Activated CD4-positive, alpha-beta T cell treated with anti-CD3 and anti-CD28 coated beads for 36 hours (primary cell): ENCODE measurements around the gene UBE2H. TPM values are rescaled to one million over a fixed set of nuclear protein-coding genes. Genes with fewer than 3 reads are reported as not detected.
A peak's percentile ranks its signal among the peaks of the same experiment; 100 is the strongest.

ENCODE experiments used
- ATAC-seq: fragments of 200-7000 bp; cut with Tn5 transposase; one replicate; pipeline ENCODE4 v1.10.0; 2021; ENCODE audit warnings: mild to moderate bottlenecking, moderate library complexity
- CTCF ChIA-PET: fragments of 350-600 bp; sonication (Branson Sonifier 250); formaldehyde crosslinking; loops from one replicate; lab custom pipeline; 2021; ENCODE audit warnings: antibody characterized with exemption; lab: Charles Lee
- POLR2A ChIA-PET: fragments of 350-600 bp; sonication (Branson Sonifier 250); formaldehyde crosslinking; loops from one replicate; lab custom pipeline; 2021; ENCODE audit warnings: antibody characterized with exemption, inconsistent platforms; lab: Charles Lee
- DNase-seq: peaks from one replicate; pipeline ENCODE4 v3.0.0-alpha.2; 2020
- H3K27ac Mint-ChIP-seq: one replicate; pipeline ENCODE4 v1.8.0; 2021; ENCODE audit warnings: mixed read lengths
- H3K27me3 Mint-ChIP-seq: one replicate; pipeline ENCODE4 v1.8.0; 2021; ENCODE audit warnings: mixed read lengths
- H3K36me3 Mint-ChIP-seq: one replicate; pipeline ENCODE4 v1.8.0; 2021; ENCODE audit warnings: low read depth, mixed read lengths
- H3K4me1 Mint-ChIP-seq: one replicate; pipeline ENCODE4 v1.8.0; 2021; ENCODE audit warnings: mixed read lengths
- H3K4me3 Mint-ChIP-seq: one replicate; pipeline ENCODE4 v1.8.0; 2021; ENCODE audit warnings: mild to moderate bottlenecking, moderate library complexity, mixed read lengths
- H3K9me3 Mint-ChIP-seq: one replicate; pipeline ENCODE4 v1.8.0; 2021; ENCODE audit warnings: low read depth, mixed read lengths
- intact Hi-C, 2 experiments: fragments of 100-400 bp; cut with DNase I in 1 of 2; cut with micrococcal nuclease in 1 of 2; formaldehyde crosslinking; loops; one replicate each; pipeline versions ENCODE4 v1.14.2 to v1.15.1; 2022 to 2024; cut with DNase I, micrococcal nuclease
- total RNA-seq, 2 experiments: library from RNA; stranded (reverse); gene quantifications; one replicate each; pipeline ENCODE4 v1.2.3, GENCODE V29; 2021

The UBE2H gene
- total RNA-seq, 2 experiments from 2014 or later, result 25.6 to 40.7 TPM

GRCh38 chr7:129933627-129934026, 19.1 kb downstream of the UBE2H start:
- ChIA-PET CTCF (interaction anchor here (1.5 kb wide), 1 partner anchor 10 kb away, joined by 3 read pairs; no protein-coding TSS in a partner anchor), POLR2A (interaction anchor here (0.6 kb wide), 1 partner anchor 370 kb away, joined by 8 read pairs; no protein-coding TSS in a partner anchor)
- Mint-ChIP-seq H3K9me3 (no peaks in the 10 kb centered on the region), H3K36me3 (peaks cover 3% of the 10 kb centered on the region), H3K27ac (no peak overlapping the region), H3K4me3 (no peak overlapping the region), H3K27me3 (no peaks in the 10 kb centered on the region), H3K4me1 (no peaks in the 10 kb centered on the region)
- ATAC-seq (no peak), DNase-seq (no peak)
- intact Hi-C loops, result no loop called here

- no peak for DNase-seq
- Mint-ChIP-seq H3K9me3 (no peaks in the 10 kb centered on the region), H3K4me3 (no peak overlapping the region), H3K4me1 (peaks cover 24% of the 10 kb centered on the region), H3K36me3 (peaks cover 11% of the 10 kb centered on the region), H3K27me3 (no peaks in the 10 kb centered on the region), H3K27ac (peak overlapping the region; percentile 26)
- intact Hi-C loops, result no loop called here
- POLR2A ChIA-PET, result no interaction called here
- CTCF ChIA-PET, result no interaction called here
- peak; percentile 60 for ATAC-seq
Observed at GRCh38 chr7:129926618-129927017, 26.1 kb downstream of the UBE2H start.

GRCh38 chr7:129925416-129926002, 27.3 kb downstream of the UBE2H start:
- Mint-ChIP-seq H3K9me3 (no peaks in the 10 kb centered on the region), H3K4me3 (no peak overlapping the region), H3K4me1 (peaks cover 29% of the 10 kb centered on the region), H3K27ac (no peak overlapping the region), H3K27me3 (no peaks in the 10 kb centered on the region), H3K36me3 (peaks cover 11% of the 10 kb centered on the region)
- no peak for ATAC-seq
- CTCF ChIA-PET, result interaction anchor here (1.1 kb wide), 1 partner anchor 85 kb away, joined by 4 read pairs; no protein-coding TSS in a partner anchor
- intact Hi-C loops, result no loop called here
- POLR2A ChIA-PET, result interaction anchor here (0.7 kb wide), 2 partner anchors 49 to 105 kb away, joined by 3 to 6 read pairs; no protein-coding TSS in a partner anchor
- no peak for DNase-seq

GRCh38 chr7:129924602-129925001, 28.2 kb downstream of the UBE2H start:
- H3K9me3 Mint-ChIP-seq, result no peaks in the 10 kb centered on the region
- H3K27ac Mint-ChIP-seq, result no peak overlapping the region
- H3K4me1 Mint-ChIP-seq, result peaks cover 31% of the 10 kb centered on the region
- intact Hi-C loops, result no loop called here
- POLR2A ChIA-PET, result no interaction called here
- H3K36me3 Mint-ChIP-seq, result peaks cover 11% of the 10 kb centered on the region
- no peaks in the 10 kb centered on the region for H3K27me3 Mint-ChIP-seq
- DNase-seq (no peak), ATAC-seq (no peak)
- CTCF ChIA-PET, result interaction anchor here (1.1 kb wide), 1 partner anchor 86 kb away, joined by 4 read pairs; no protein-coding TSS in a partner anchor
- no peak overlapping the region for H3K4me3 Mint-ChIP-seq

GRCh38 chr7:129923709-129924108, 29.1 kb downstream of the UBE2H start:
- POLR2A ChIA-PET, result no interaction called here
- H3K36me3 Mint-ChIP-seq, result peaks cover 7% of the 10 kb centered on the region
- CTCF ChIA-PET, result interaction anchor here (0.5 to 1.4 kb wide), 2 partner anchors 9 to 798 kb away, joined by 3 read pairs; no protein-coding TSS in a partner anchor
- H3K9me3 Mint-ChIP-seq, result no peaks in the 10 kb centered on the region
- peaks cover 36% of the 10 kb centered on the region for H3K4me1 Mint-ChIP-seq
- DNase-seq (no peak), ATAC-seq (peak; percentile 64)
- H3K27me3 Mint-ChIP-seq, result no peaks in the 10 kb centered on the region
- intact Hi-C loops, result no loop called here
- H3K4me3 Mint-ChIP-seq, result no peak overlapping the region
- H3K27ac Mint-ChIP-seq, result peak overlapping the region; percentile 61

GRCh38 chr7:129919492-129919891, 33.3 kb downstream of the UBE2H start:
- H3K27ac Mint-ChIP-seq, result no peak overlapping the region
- H3K36me3 Mint-ChIP-seq, result peaks cover 5% of the 10 kb centered on the region
- H3K27me3 Mint-ChIP-seq, result no peaks in the 10 kb centered on the region
- intact Hi-C loops, result no loop called here
- ChIA-PET POLR2A (no interaction called here), CTCF (interaction anchor here (0.7 to 1.8 kb wide), 2 partner anchors 15 to 91 kb away, joined by 3 to 5 read pairs; no protein-coding TSS in a partner anchor)
- H3K9me3 Mint-ChIP-seq, result no peaks in the 10 kb centered on the region
- no peak for ATAC-seq
- no peak overlapping the region for H3K4me3 Mint-ChIP-seq
- DNase-seq, result no peak
- peaks cover 56% of the 10 kb centered on the region for H3K4me1 Mint-ChIP-seq

- no peak for DNase-seq
- intact Hi-C loops, result no loop called here
- POLR2A ChIA-PET, result interaction anchor here (0.6 kb wide), 1 partner anchor 901 kb away, joined by 5 read pairs; no protein-coding TSS in a partner anchor
- no peak overlapping the region for H3K4me3 Mint-ChIP-seq
- peaks cover 53% of the 10 kb centered on the region for H3K4me1 Mint-ChIP-seq
- no peak overlapping the region for H3K27ac Mint-ChIP-seq
- no peaks in the 10 kb centered on the region for H3K9me3 Mint-ChIP-seq
- peaks cover 3% of the 10 kb centered on the region for H3K36me3 Mint-ChIP-seq
- CTCF ChIA-PET, result interaction anchor here (1.0 to 1.3 kb wide), 2 partner anchors 11 to 77 kb away, joined by 3 read pairs; no protein-coding TSS in a partner anchor
- no peaks in the 10 kb centered on the region for H3K27me3 Mint-ChIP-seq
- ATAC-seq, result no peak
Observed at GRCh38 chr7:129918922-129919321, 33.8 kb downstream of the UBE2H start.

GRCh38 chr7:129917934-129918333, 34.8 kb downstream of the UBE2H start:
- ChIA-PET POLR2A (no interaction called here), CTCF (interaction anchor here (1.0 to 1.4 kb wide), 3 partner anchors 10 to 257 kb away, joined by 3 to 4 read pairs (median 3); no protein-coding TSS in a partner anchor)
- no peak for ATAC-seq
- Mint-ChIP-seq H3K9me3 (no peaks in the 10 kb centered on the region), H3K36me3 (peaks cover 4% of the 10 kb centered on the region), H3K4me1 (peaks cover 50% of the 10 kb centered on the region), H3K27ac (no peak overlapping the region), H3K4me3 (no peak overlapping the region), H3K27me3 (no peaks in the 10 kb centered on the region)
- no peak for DNase-seq
- intact Hi-C loops, result no loop called here

- Mint-ChIP-seq H3K9me3 (no peaks in the 10 kb centered on the region), H3K4me3 (no peak overlapping the region), H3K4me1 (peaks cover 62% of the 10 kb centered on the region), H3K27ac (no peak overlapping the region), H3K36me3 (peaks cover 8% of the 10 kb centered on the region), H3K27me3 (no peaks in the 10 kb centered on the region)
- ChIA-PET CTCF (no interaction called here), POLR2A (interaction anchor here (0.6 kb wide), 1 partner anchor 1000 kb away, joined by 5 read pairs; no protein-coding TSS in a partner anchor)
- ATAC-seq, result peak; percentile 39
- intact Hi-C loops, result no loop called here
- no peak for DNase-seq
Observed at GRCh38 chr7:129914536-129915272, 38.1 kb downstream of the UBE2H start.

GRCh38 chr7:129913428-129913827, 39.3 kb downstream of the UBE2H start:
- Mint-ChIP-seq H3K36me3 (peaks cover 14% of the 10 kb centered on the region), H3K4me1 (peaks cover 68% of the 10 kb centered on the region), H3K27ac (no peak overlapping the region), H3K27me3 (no peaks in the 10 kb centered on the region), H3K4me3 (no peak overlapping the region), H3K9me3 (no peaks in the 10 kb centered on the region)
- DNase-seq (no peak), ATAC-seq (no peak)
- ChIA-PET CTCF (no interaction called here), POLR2A (no interaction called here)
- intact Hi-C loops, result no loop called here

- Mint-ChIP-seq H3K4me3 (no peak overlapping the region), H3K9me3 (peaks cover 6% of the 10 kb centered on the region), H3K27me3 (no peaks in the 10 kb centered on the region), H3K27ac (no peak overlapping the region), H3K36me3 (peaks cover 23% of the 10 kb centered on the region), H3K4me1 (peaks cover 74% of the 10 kb centered on the region)
- ChIA-PET POLR2A (no interaction called here), CTCF (no interaction called here)
- DNase-seq, result no peak
- intact Hi-C loops, result no loop called here
- ATAC-seq, result no peak
Observed at GRCh38 chr7:129911790-129912189, 41.0 kb downstream of the UBE2H start.
